PC-3 (cell line): ENCODE results near the gene IKZF5.

ENCODE experiments used
- CTCF ChIP-seq: fragments of 300-600 bp; sonication (generic); conservative IDR thresholded peaks from 2 replicates; pipeline ENCODE4 v1.5.1; 2017; ENCODE audit warnings: antibody characterized with exemption, low read depth, mild to moderate bottlenecking, low read length
- EZH2 ChIP-seq: fragments of 300-600 bp; sonication (generic); IDR thresholded peaks from one replicate; pipeline ENCODE4 v1.6.1; 2017; ENCODE audit warnings: antibody characterized with exemption, mild to moderate bottlenecking, low read length; ENCODE audit not compliant: unreplicated experiment
- EZH2phosphoT487 ChIP-seq: fragments of 300-600 bp; sonication (generic); IDR thresholded peaks from 2 replicates; pipeline ENCODE4 v1.6.1; 2018; ENCODE audit warnings: mild to moderate bottlenecking, antibody characterized with exemption, low read length, borderline replicate concordance

DNA sequence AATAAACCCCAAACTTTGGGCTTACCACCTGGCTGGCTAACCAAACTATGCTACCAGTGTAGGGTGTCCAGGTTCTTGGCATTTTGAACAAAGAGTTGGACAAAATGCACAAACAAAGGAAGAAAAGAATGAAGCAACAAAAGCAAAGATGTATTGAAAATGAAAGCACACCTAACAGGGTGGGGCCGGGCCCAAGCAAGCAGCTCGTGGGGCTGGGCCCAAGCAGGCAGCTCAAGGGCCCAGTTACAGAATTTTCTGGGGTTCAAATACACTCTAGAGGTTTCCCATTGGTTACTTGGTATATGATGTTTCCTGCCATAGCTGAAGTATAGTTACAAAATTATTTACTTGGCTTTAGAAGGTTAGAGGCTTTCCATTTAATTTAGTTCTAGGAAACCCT is 15.9 kb upstream of the IKZF5 start:
- TF ChIP-seq CTCF (no peak), EZH2 (no peak), EZH2phosphoT487 (no peak)
